Measurements from ENCODE around the gene AOC3.
"Not testable (repeated sequence)": the region's sequence is repeated elsewhere in the genome, so short reads cannot be mapped to it uniquely, and the experiment has no call there.

Gene AOC3

DNA sequence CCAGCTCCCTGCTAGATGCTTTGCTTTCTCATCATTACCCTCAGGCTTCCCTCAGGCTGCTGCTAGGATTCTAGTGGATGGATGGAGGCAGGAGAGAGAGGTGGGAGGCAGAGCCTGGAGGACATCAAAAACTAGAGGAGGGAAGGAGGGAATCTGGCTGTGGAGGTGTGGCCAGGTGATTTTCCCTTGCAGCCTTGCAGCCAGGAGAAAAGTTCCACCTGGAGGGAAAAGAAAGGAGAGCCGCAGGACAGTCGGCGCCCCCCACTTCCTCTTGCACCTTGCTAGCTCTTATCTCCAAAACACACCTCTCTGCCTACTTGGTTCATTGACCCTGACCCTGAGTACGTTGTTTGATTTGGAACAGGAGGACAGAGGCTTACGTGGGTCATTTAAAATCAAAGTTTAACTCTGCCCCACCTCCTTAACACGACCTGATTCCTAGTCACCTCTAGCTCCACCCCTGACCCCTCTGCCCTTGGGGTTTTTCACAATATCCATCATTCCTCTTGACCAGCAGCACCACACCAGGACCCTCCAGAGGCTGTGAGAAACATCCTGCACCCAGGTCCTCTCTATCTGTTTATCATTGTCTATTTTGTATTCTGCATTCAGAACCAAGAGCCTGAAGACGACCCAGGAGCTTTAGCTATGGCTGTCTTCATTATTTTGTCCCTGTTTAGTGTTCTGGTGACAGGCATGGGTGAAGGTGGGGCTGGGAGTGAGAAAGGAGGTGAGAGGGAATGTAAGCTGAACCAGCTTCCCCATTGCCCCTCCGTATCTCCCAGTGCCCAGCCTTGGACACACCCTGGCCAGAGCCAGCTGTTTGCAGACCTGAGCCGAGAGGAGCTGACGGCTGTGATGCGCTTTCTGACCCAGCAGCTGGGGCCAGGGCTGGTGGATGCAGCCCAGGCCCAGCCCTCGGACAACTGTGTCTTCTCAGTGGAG is 15.9 kb downstream of the AOC3 start:
- no peak for TF ChIP-seq CTCF (conservative IDR thresholded peaks at IDR 0.05; ENCODE audit: control insufficient read depth, insufficient read depth, low read depth, low read length)
- no peak overlapping the region for H3K4me3 ChIP-seq (ENCODE audit: control insufficient read depth, low read depth, low read length)
- DNase-seq (ENCODE audit: low read depth): no peak

DNA sequence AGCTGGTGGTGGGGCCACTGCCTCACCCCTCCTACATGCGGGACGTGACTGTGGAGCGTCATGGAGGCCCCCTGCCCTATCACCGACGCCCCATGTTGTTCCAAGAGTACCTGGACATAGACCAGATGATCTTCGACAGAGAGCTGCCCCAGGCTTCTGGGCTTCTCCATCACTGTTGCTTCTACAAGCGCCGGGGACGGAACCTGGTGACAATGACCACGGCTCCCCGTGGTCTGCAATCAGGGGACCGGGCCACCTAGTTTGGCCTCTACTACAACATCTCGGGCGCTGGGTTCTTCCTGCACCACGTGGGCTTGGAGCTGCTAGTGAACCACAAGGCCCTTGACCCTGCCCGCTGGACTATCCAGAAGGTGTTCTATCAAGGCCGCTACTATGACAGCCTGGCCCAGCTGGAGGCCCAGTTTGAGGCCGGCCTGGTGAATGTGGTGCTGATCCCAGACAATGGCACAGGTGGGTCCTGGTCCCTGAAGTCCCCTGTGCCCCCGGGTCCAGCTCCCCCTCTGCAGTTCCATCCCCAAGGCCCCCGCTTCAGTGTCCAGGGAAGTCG is 16.8 kb downstream of the AOC3 start:
- DNase-seq (ENCODE audit: low read depth); H3K4me3 ChIP-seq (ENCODE audit: control insufficient read depth, low read depth, low read length): not testable (repeated sequence)

- no peak for TF ChIP-seq CTCF (conservative IDR thresholded peaks at IDR 0.05; ENCODE audit: control insufficient read depth, insufficient read depth, low read depth, low read length)
- no peak for DNase-seq (ENCODE audit: low read depth)
- no peak overlapping the region for H3K4me3 ChIP-seq (ENCODE audit: control insufficient read depth, low read depth, low read length)
Measured at GRCh38 chr17:42868338-42868737, 17.3 kb downstream of the AOC3 start.

GRCh38 chr17:42871647-42872046 is 20.6 kb downstream of the AOC3 start:
- H3K4me3 ChIP-seq (ENCODE audit: control insufficient read depth, low read depth, low read length): no peak overlapping the region
- TF ChIP-seq CTCF (conservative IDR thresholded peaks at IDR 0.05; ENCODE audit: control insufficient read depth, insufficient read depth, low read depth, low read length): no peak
- no peak for DNase-seq (ENCODE audit: low read depth)

- no peak for TF ChIP-seq CTCF (conservative IDR thresholded peaks at IDR 0.05; ENCODE audit: control insufficient read depth, insufficient read depth, low read depth, low read length)
- no peak overlapping the region for H3K4me3 ChIP-seq (ENCODE audit: control insufficient read depth, low read depth, low read length)
- DNase-seq (ENCODE audit: low read depth): no peak
Measured at GRCh38 chr17:42872251-42872965, 21.4 kb downstream of the AOC3 start.

DNA sequence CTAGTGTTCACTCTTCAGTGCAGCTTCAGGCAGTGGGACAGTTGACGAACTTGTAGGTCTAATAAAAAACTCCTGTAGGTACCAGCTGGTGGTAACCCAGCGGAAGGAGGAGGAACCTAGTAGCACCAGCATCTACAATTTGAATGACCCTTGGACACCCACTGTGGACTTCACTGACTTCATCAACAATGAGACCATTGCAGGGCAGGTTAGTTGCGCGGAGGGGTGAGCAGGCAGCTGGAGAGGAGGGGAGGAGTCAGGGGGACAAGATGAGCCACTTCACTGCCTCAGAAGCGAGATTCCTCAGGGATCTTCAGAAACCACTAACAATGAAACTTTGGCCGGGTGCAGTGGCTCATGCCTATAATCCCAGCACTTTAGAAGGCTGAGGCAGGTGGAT is 22.3 kb downstream of the AOC3 start:
- H3K4me3 ChIP-seq (ENCODE audit: control insufficient read depth, low read depth, low read length): no peak overlapping the region
- DNase-seq (ENCODE audit: low read depth): no peak
- TF ChIP-seq CTCF (conservative IDR thresholded peaks at IDR 0.05; ENCODE audit: control insufficient read depth, insufficient read depth, low read depth, low read length): no peak

GRCh38 chr17:42873932-42874695 is 23.1 kb downstream of the AOC3 start:
- not testable (repeated sequence) for DNase-seq (ENCODE audit: low read depth); H3K4me3 ChIP-seq (ENCODE audit: control insufficient read depth, low read depth, low read length)

Measured in fibroblast of mammary gland (primary cell).